Nephron progenitor cell (in vitro differentiated cells): Measurements from ENCODE around the gene AKR7A3.
A peak's percentile ranks its signal among the peaks of the same experiment; 100 is the strongest.

ENCODE experiments used
- DNase-seq: peaks from one replicate; pipeline ENCODE4 v3.0.0; 2021
- H3K27ac Mint-ChIP-seq: 2 replicates; pipeline ENCODE4 v1.8.0; 2021; ENCODE audit warnings: mild to moderate bottlenecking, moderate library complexity, mixed read lengths
- H3K27me3 Mint-ChIP-seq: 2 replicates; pipeline ENCODE4 v1.8.0; 2021; ENCODE audit warnings: mild to moderate bottlenecking, low read depth, mixed read lengths; ENCODE audit not compliant: poor library complexity
- H3K36me3 Mint-ChIP-seq: 2 replicates; pipeline ENCODE4 v1.8.0; 2021; ENCODE audit warnings: low read depth, mixed read lengths
- H3K4me1 Mint-ChIP-seq: 2 replicates; pipeline ENCODE4 v1.8.0; 2021; ENCODE audit warnings: mixed read lengths
- H3K4me3 Mint-ChIP-seq: 2 replicates; pipeline ENCODE4 v1.8.0; 2021; ENCODE audit warnings: mild to moderate bottlenecking, moderate library complexity, mixed read lengths
- H3K9me3 Mint-ChIP-seq: 2 replicates; pipeline ENCODE4 v1.8.0; 2021; ENCODE audit warnings: mild to moderate bottlenecking, moderate library complexity, mixed read lengths
- TF ChIP-seq, protein P1 (sequence below): fragments of 200-600 bp; sonication (generic); IDR thresholded peaks from 2 replicates; pipeline ENCODE4 v1.5.0; 2021; ENCODE audit warnings: antibody characterized with exemption

AKR7A3 gene

DNA sequence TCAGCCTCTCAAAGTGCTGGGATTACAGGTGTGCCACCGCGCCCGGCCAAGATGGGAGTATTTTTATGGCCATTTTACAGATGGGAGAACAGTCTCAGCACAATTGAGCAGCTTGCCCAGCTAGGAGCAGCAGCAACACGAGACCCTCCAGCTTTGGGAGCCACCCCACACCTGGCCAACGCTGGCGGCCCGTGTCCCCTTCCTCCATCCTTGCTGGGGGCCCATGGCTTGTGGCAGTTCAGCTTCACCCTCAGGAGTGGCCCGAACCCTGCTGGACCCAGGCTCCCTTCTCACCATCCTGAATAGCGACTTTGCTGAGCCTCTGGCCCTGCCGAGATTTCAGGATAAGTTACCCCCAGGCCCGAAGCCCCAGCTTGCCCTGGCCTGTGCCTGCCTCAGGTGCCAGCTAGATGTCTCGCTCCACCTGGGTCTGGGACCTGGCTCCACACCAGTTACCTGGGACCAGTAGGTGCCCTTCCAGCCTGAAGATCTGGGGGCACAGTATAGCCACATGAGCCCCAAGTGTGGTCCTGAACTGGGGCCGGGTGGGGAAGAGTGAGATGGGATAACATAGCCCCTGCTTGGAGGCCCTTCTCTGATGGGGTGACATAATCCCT, 42.8 kb upstream of the AKR7A3 start:
- Mint-ChIP-seq H3K9me3 (no peaks in the 10 kb centered on the region), H3K36me3 (peaks cover 8% of the 10 kb centered on the region), H3K27ac (no peak overlapping the region), H3K4me3 (no peak overlapping the region), H3K27me3 (peaks cover 3% of the 10 kb centered on the region), H3K4me1 (no peaks in the 10 kb centered on the region)
- TF ChIP-seq, protein P1, sequence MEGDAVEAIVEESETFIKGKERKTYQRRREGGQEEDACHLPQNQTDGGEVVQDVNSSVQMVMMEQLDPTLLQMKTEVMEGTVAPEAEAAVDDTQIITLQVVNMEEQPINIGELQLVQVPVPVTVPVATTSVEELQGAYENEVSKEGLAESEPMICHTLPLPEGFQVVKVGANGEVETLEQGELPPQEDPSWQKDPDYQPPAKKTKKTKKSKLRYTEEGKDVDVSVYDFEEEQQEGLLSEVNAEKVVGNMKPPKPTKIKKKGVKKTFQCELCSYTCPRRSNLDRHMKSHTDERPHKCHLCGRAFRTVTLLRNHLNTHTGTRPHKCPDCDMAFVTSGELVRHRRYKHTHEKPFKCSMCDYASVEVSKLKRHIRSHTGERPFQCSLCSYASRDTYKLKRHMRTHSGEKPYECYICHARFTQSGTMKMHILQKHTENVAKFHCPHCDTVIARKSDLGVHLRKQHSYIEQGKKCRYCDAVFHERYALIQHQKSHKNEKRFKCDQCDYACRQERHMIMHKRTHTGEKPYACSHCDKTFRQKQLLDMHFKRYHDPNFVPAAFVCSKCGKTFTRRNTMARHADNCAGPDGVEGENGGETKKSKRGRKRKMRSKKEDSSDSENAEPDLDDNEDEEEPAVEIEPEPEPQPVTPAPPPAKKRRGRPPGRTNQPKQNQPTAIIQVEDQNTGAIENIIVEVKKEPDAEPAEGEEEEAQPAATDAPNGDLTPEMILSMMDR, result no peak
- no peak for DNase-seq

DNA sequence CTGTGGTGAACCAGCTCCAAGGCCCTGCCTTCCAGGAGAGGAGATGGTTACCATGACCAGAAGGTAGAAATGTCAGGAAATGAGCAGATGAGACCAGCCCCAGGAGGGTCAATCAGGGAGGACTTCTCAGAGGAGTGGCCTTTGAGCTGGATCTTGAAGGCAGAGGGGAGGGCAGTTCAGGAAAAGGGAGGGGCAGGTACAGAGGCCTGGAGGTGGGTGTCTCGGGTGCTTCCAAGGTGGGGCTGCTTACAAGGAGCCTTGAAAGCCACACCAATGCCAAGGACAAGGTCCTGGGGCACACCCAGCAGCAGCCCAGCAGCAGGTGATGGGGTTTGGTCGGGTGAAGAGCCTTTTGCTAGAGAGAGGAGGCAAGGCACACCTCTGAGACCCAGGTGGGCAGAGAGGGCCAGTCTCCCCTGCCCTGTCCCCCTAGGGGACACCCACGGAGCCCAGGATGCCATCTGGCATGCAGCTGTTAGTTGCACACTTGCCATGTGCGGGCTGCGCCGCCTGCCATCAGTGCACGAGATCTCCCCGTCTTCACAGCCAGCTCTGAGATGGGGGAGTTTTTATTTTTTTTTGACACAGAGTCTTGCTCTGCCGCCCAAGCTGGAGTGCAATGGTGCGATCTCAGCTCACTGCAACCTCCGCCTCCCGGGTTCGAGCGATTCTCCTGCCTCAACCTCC, 42.0 kb upstream of the AKR7A3 start:
- Mint-ChIP-seq H3K27me3 (peaks cover 3% of the 10 kb centered on the region), H3K4me1 (no peaks in the 10 kb centered on the region), H3K4me3 (no peak overlapping the region), H3K36me3 (peaks cover 8% of the 10 kb centered on the region), H3K27ac (peak overlapping the region; percentile 77), H3K9me3 (no peaks in the 10 kb centered on the region)
- TF ChIP-seq, protein P1, result no peak
- no peak for DNase-seq

DNA sequence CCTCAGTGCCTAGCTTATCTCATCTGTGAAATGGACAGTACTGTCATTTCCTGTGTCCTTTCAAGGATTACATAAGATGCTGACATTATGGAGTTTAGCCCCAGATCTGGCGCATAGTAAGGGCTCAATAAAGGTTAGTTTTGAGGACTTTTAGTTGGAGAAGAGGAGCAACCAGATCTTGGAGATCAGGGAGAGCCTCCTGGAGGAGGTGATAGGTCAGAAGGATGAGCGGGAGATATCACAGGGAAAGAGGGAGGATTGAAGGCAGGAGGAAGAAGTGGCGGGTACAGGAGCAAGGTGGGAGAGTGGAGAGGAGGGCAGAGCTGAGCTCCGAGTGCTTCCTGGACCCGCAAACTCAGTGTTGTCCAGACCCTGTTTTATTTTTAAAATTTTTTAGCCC, 41.0 kb upstream of the AKR7A3 start:
- DNase-seq, result no peak
- peak overlapping the region; percentile 5 for H3K27ac Mint-ChIP-seq
- H3K4me1 Mint-ChIP-seq, result no peaks in the 10 kb centered on the region
- TF ChIP-seq, protein P1, result no peak
- H3K36me3 Mint-ChIP-seq, result peaks cover 8% of the 10 kb centered on the region
- no peaks in the 10 kb centered on the region for H3K9me3 Mint-ChIP-seq
- H3K4me3 Mint-ChIP-seq, result no peak overlapping the region
- H3K27me3 Mint-ChIP-seq, result no peaks in the 10 kb centered on the region

DNA sequence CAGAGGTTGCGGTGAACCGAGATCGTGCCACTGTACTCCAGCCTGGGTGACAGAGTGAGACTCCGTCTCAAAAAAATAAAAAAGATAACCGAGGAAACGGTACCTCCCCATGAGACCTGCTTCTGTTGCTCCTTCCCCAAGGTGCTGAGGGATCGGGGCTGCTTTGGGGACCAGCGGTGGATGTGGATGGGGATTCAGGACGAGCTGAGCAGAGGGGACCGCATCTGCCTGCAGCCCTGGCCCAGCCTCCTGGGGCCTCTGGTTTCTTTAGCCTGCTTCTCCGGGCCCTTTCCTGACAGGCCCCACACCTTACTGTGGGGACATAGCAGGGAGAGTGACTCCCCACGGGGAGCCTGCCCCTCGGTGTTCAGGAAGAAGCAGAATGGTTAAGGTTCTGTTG, 40.6 kb upstream of the AKR7A3 start:
- Mint-ChIP-seq H3K27me3 (peaks cover 4% of the 10 kb centered on the region), H3K9me3 (no peaks in the 10 kb centered on the region), H3K36me3 (peaks cover 8% of the 10 kb centered on the region), H3K4me1 (no peaks in the 10 kb centered on the region), H3K27ac (no peak overlapping the region), H3K4me3 (no peak overlapping the region)
- no peak for DNase-seq
- TF ChIP-seq, protein P1, result no peak

DNA sequence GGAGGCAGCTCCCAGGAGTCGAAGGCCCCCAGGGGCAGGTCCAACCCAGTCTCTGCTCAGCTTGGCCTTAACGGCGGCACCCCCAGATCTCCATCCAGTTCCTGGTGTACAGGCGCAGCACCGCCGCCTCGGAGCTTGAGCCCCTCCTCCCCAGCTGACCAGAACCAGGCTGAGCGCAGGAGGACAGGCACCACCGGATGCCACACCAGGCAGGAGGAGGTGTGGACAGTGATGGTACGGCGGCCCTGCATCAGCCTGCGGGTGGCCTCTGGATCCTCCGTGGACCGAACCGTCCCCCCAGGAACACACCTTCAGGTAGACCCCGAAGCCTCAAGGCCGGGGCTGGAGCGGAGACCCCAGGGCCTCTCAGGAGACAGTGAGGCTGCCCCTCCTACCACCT, 39.9 kb upstream of the AKR7A3 start:
- no peaks in the 10 kb centered on the region for H3K9me3 Mint-ChIP-seq
- no peak overlapping the region for H3K27ac Mint-ChIP-seq
- H3K27me3 Mint-ChIP-seq, result peaks cover 4% of the 10 kb centered on the region
- no peak overlapping the region for H3K4me3 Mint-ChIP-seq
- peaks cover 8% of the 10 kb centered on the region for H3K36me3 Mint-ChIP-seq
- DNase-seq, result no peak
- TF ChIP-seq, protein P1, result no peak
- no peaks in the 10 kb centered on the region for H3K4me1 Mint-ChIP-seq

DNA sequence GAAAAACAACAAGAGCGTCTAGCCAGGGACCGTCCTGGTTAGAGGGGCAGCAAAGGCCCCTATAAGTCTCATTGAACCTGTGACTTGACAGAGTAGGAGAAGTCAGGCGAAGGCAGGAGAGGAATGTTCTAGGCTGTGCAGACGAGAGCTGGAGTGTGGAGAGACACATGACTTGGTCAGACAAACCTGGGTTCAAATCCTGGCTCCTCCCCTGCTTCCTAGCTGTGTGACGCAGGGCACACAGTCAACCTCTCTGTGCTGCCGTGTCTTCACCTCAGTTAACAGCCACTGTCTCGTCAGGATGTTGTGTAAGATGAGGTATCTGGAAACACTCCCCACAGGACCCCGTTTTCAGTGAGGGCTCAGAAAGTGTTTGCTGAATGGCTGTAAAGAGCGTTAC, 39.2 kb upstream of the AKR7A3 start:
- Mint-ChIP-seq H3K4me3 (no peak overlapping the region), H3K4me1 (no peaks in the 10 kb centered on the region), H3K27ac (no peak overlapping the region), H3K9me3 (no peaks in the 10 kb centered on the region), H3K36me3 (peaks cover 8% of the 10 kb centered on the region), H3K27me3 (peaks cover 4% of the 10 kb centered on the region)
- no peak for DNase-seq
- TF ChIP-seq, protein P1, result no peak
